SK-N-SH (cell line): Measurements from ENCODE around the gene CDC25B.

ENCODE experiments used
- EP300 ChIP-seq, 2 experiments: IDR thresholded peaks; 2 replicates each; pipeline versions ENCODE4 v1.4.0 to v1.6.1; 2012; ENCODE audit warnings: borderline replicate concordance in 1 of 2, low read depth in 1 of 2, low read length in 1 of 2
- EZH2phosphoT487 ChIP-seq: fragments of 200-600 bp; sonication (generic); IDR thresholded peaks from 2 replicates; pipeline ENCODE4 v1.6.1; 2017; ENCODE audit warnings: low read depth, mixed run types, mild to moderate bottlenecking, antibody characterized with exemption, moderate library complexity, borderline replicate concordance
- PBX3 ChIP-seq: IDR thresholded peaks from 2 replicates; pipeline ENCODE4; 2012
- RXRA ChIP-seq: IDR thresholded peaks from 2 replicates; pipeline ENCODE4 v1.4.0; 2012; ENCODE audit warnings: low read depth, mild to moderate bottlenecking, borderline replicate concordance
- SIN3A ChIP-seq: IDR thresholded peaks from 2 replicates; pipeline ENCODE4 v1.6.1; 2012; ENCODE audit warnings: low read depth, mild to moderate bottlenecking, low read length, moderate library complexity, borderline replicate concordance
- SMC3 ChIP-seq: IDR thresholded peaks from 2 replicates; pipeline ENCODE4 v1.6.1; 2012; ENCODE audit warnings: low read depth, low read length, improper control_type of control experiment
- TAF1 ChIP-seq: IDR thresholded peaks from 2 replicates; pipeline ENCODE4 v1.6.1; 2012; ENCODE audit warnings: low read depth, mild to moderate bottlenecking, low read length, moderate library complexity, borderline replicate concordance
- TEAD4 ChIP-seq: IDR thresholded peaks from 2 replicates; pipeline ENCODE4 v1.4.0; 2012; ENCODE audit warnings: mild to moderate bottlenecking, borderline replicate concordance; ENCODE audit not compliant: insufficient read depth
- YY1 ChIP-seq: IDR thresholded peaks from 2 replicates; pipeline ENCODE4 v1.4.0; 2012; ENCODE audit warnings: low read depth, mild to moderate bottlenecking
- TF ChIP-seq, protein P1 (sequence below): fragments of 200-600 bp; sonication (generic); IDR thresholded peaks from 2 replicates; pipeline ENCODE4 v1.6.1; 2017; ENCODE audit warnings: antibody characterized with exemption, mild to moderate bottlenecking, moderate library complexity
- TF ChIP-seq, protein P2 (sequence below): IDR thresholded peaks from 2 replicates; pipeline ENCODE4 v1.4.0; 2012; ENCODE audit warnings: low read depth

DNA sequence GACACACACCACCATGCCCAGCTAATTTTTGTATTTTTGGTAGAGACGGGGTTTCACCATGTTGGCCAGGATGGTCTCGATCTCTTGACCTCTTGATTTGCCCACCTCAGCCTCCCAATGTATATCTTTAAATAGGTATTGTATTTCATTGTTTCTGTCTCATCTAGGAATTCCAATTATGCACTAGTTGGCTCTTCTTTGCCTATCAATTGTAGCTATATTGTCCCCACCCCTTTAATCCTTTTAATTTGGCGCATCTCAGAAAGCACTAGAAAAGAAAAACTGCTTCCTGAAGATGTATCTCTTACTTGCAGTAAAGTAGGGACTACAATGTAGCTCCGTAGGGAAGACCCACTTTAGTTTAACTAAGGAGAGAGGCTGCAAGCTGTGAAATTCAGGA lies 40.0 kb downstream of the CDC25B start:
- TF ChIP-seq, protein P1, sequence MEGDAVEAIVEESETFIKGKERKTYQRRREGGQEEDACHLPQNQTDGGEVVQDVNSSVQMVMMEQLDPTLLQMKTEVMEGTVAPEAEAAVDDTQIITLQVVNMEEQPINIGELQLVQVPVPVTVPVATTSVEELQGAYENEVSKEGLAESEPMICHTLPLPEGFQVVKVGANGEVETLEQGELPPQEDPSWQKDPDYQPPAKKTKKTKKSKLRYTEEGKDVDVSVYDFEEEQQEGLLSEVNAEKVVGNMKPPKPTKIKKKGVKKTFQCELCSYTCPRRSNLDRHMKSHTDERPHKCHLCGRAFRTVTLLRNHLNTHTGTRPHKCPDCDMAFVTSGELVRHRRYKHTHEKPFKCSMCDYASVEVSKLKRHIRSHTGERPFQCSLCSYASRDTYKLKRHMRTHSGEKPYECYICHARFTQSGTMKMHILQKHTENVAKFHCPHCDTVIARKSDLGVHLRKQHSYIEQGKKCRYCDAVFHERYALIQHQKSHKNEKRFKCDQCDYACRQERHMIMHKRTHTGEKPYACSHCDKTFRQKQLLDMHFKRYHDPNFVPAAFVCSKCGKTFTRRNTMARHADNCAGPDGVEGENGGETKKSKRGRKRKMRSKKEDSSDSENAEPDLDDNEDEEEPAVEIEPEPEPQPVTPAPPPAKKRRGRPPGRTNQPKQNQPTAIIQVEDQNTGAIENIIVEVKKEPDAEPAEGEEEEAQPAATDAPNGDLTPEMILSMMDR: no peak
- TF ChIP-seq SIN3A: no peak
- no peak for TF ChIP-seq EP300 (IDR thresholded peaks at IDR 0.05; ENCODE audit: borderline replicate concordance in 1 of 2, low read depth in 1 of 2, low read length in 1 of 2)
- TF ChIP-seq YY1: no peak
- TF ChIP-seq SMC3: no peak
- TF ChIP-seq TEAD4: no peak
- TF ChIP-seq EZH2phosphoT487: no peak
- TF ChIP-seq, protein P2, sequence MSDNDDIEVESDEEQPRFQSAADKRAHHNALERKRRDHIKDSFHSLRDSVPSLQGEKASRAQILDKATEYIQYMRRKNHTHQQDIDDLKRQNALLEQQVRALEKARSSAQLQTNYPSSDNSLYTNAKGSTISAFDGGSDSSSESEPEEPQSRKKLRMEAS: no peak
- no peak for TF ChIP-seq PBX3
- no peak for TF ChIP-seq RXRA
- no peak for TF ChIP-seq TAF1
